RWPE2 (cell line): Measurements from ENCODE around the gene KLF6.
A peak's percentile ranks its signal among the peaks of the same experiment; 100 is the strongest.

Source experiments
- ATAC-seq: fragments of 200-7000 bp; cut with Tn5 transposase; 3 replicates; pipeline ENCODE4 v1.9.1; 2021; ENCODE audit warnings: low read depth
- DNase-seq: peaks from one replicate; pipeline ENCODE4 v3.0.0-alpha.2; 2020; ENCODE audit warnings: low spot score
- H3K27ac ChIP-seq: fragments of 450-650 bp; 2 replicates; pipeline ENCODE4 v1.5.1; 2017; ENCODE audit warnings: mild to moderate bottlenecking; ENCODE audit not compliant: poor library complexity, severe bottlenecking
- H3K27me3 ChIP-seq: fragments of 250-450 bp; sonication (Bioruptor Pico); 2 replicates; pipeline ENCODE4 v1.5.1; 2021; ENCODE audit warnings: mild to moderate bottlenecking, moderate library complexity; ENCODE audit not compliant: insufficient read depth, poor library complexity, severe bottlenecking
- H3K36me3 ChIP-seq: fragments of 250-450 bp; sonication (Bioruptor Pico); 2 replicates; pipeline ENCODE4 v1.5.1; 2020; ENCODE audit warnings: low read depth, mild to moderate bottlenecking, moderate library complexity
- H3K4me1 ChIP-seq: fragments of 250-450 bp; sonication (Bioruptor Pico); 2 replicates; pipeline ENCODE4 v1.5.1; 2021; ENCODE audit warnings: mild to moderate bottlenecking, moderate library complexity; ENCODE audit not compliant: insufficient read depth, poor library complexity, severe bottlenecking
- H3K4me3 ChIP-seq: fragments of 250-450 bp; sonication (Bioruptor Pico); 2 replicates; pipeline ENCODE4 v1.5.1; 2021; ENCODE audit warnings: mild to moderate bottlenecking, moderate library complexity; ENCODE audit not compliant: severe bottlenecking
- H3K9me3 ChIP-seq: fragments of 250-450 bp; sonication (Bioruptor Pico); 2 replicates; pipeline ENCODE4 v1.5.1; 2021; ENCODE audit warnings: mild to moderate bottlenecking, moderate library complexity; ENCODE audit not compliant: severe bottlenecking
- CTCF ChIP-seq: fragments of 450-650 bp; IDR thresholded peaks from one replicate; pipeline ENCODE4 v1.5.1; 2017; ENCODE audit warnings: mild to moderate bottlenecking, moderate library complexity; ENCODE audit not compliant: poor library complexity, severe bottlenecking

The KLF6 gene

GRCh38 chr10:3831608-3832007 is 46.6 kb upstream of the KLF6 start:
- no peak for DNase-seq
- Histone ChIP-seq H3K27ac (no peak overlapping the region), H3K36me3 (no peaks in the 10 kb centered on the region), H3K4me3 (no peak overlapping the region), H3K27me3 (no peaks in the 10 kb centered on the region), H3K4me1 (peaks cover 12% of the 10 kb centered on the region), H3K9me3 (no peaks in the 10 kb centered on the region)
- TF ChIP-seq CTCF = no peak
- ATAC-seq = no peak

GRCh38 chr10:3830946-3831345 is 45.9 kb upstream of the KLF6 start:
- Histone ChIP-seq H3K36me3 (no peaks in the 10 kb centered on the region), H3K27ac (peak overlapping the region; percentile 93), H3K4me3 (no peak overlapping the region), H3K9me3 (no peaks in the 10 kb centered on the region), H3K4me1 (peaks cover 16% of the 10 kb centered on the region), H3K27me3 (no peaks in the 10 kb centered on the region)
- ATAC-seq = 0 out of 3 replicates have a peak, but pooled peaks have one; percentile 45
- no peak for DNase-seq
- TF ChIP-seq CTCF = no peak

- no peak for TF ChIP-seq CTCF
- no peak for ATAC-seq
- no peak for DNase-seq
- Histone ChIP-seq H3K4me3 (peak overlapping the region; percentile 18), H3K9me3 (no peaks in the 10 kb centered on the region), H3K27me3 (no peaks in the 10 kb centered on the region), H3K4me1 (peaks cover 30% of the 10 kb centered on the region), H3K27ac (peak overlapping the region; percentile 93), H3K36me3 (no peaks in the 10 kb centered on the region)
These were observed 44.4 kb upstream of the KLF6 start for GRCh38 chr10:3829156-3830050.

- no peak for ATAC-seq
- Histone ChIP-seq H3K4me1 (peaks cover 30% of the 10 kb centered on the region), H3K27me3 (no peaks in the 10 kb centered on the region), H3K27ac (peak overlapping the region; percentile 93), H3K4me3 (peak overlapping the region; percentile 18), H3K9me3 (no peaks in the 10 kb centered on the region), H3K36me3 (no peaks in the 10 kb centered on the region)
- no peak for DNase-seq
- TF ChIP-seq CTCF = no peak
These were observed 43.6 kb upstream of the KLF6 start for GRCh38 chr10:3828404-3829155.
